Breast epithelium (tissue), 3 donors: ENCODE results near the gene SLC37A1.

Source experiments
- POLR2A ChIP-seq: fragments of 450-650 bp; IDR thresholded peaks from one replicate; pipeline ENCODE4 v1.6.1; 2016; ENCODE audit warnings: antibody characterized with exemption, mild to moderate bottlenecking, moderate library complexity
- POLR2AphosphoS5 ChIP-seq, 3 donors: sonication (generic); formaldehyde crosslinking; IDR thresholded peaks; one replicate each; pipeline ENCODE4 v1.6.1; 2017; ENCODE audit warnings: antibody characterized with exemption in 3 of 3
- TF ChIP-seq, protein P1 (sequence below), 3 donors: fragments of 450-650 bp; IDR thresholded peaks; one replicate each; pipeline ENCODE4 v1.5.1; 2016 to 2017; ENCODE audit warnings: antibody characterized with exemption in 3 of 3, mild to moderate bottlenecking in 3 of 3, moderate library complexity in 3 of 3

DNA sequence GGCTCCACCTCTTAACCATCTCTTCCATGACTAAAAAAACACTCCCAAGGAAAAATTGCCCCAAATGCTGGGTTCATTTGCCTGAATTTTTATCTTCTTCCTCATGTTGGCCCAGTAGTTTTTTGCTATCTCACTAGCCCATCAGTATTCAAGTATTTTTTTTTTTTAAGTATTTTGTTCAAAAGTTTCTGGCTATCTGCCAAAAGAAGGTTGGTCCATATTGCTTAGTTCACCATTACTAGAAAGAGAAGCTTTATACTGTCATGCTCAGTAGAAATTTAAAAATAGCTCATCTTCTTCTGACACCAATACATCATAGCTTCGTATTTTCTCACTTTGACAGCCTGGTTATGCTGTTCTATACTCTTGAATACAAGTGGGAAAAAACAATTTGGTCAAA, 98.7 kb downstream of the SLC37A1 start:
- TF ChIP-seq, protein P1, sequence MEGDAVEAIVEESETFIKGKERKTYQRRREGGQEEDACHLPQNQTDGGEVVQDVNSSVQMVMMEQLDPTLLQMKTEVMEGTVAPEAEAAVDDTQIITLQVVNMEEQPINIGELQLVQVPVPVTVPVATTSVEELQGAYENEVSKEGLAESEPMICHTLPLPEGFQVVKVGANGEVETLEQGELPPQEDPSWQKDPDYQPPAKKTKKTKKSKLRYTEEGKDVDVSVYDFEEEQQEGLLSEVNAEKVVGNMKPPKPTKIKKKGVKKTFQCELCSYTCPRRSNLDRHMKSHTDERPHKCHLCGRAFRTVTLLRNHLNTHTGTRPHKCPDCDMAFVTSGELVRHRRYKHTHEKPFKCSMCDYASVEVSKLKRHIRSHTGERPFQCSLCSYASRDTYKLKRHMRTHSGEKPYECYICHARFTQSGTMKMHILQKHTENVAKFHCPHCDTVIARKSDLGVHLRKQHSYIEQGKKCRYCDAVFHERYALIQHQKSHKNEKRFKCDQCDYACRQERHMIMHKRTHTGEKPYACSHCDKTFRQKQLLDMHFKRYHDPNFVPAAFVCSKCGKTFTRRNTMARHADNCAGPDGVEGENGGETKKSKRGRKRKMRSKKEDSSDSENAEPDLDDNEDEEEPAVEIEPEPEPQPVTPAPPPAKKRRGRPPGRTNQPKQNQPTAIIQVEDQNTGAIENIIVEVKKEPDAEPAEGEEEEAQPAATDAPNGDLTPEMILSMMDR (IDR thresholded peaks at IDR 0.05): no peak
- TF ChIP-seq POLR2AphosphoS5 (IDR thresholded peaks at IDR 0.05) (no peak), POLR2A (no peak)
